GM21447 (cell line): ENCODE measurements around the gene SDK1.

Source experiments
- ATAC-seq: cut with Tn5 transposase; IDR thresholded peaks from one replicate; pipeline ENCODE4 v1.9.1; 2021; ENCODE audit not compliant: unreplicated experiment

SDK1 gene

GRCh38 chr7:3965794-3966395 is 664.8 kb downstream of the SDK1 start:
- ATAC-seq, result no peak

- ATAC-seq, result no peak
Measured at GRCh38 chr7:3968234-3968633, 667.2 kb downstream of the SDK1 start.

- no peak for ATAC-seq
Measured at GRCh38 chr7:3969286-3969685, 668.2 kb downstream of the SDK1 start.

GRCh38 chr7:3971323-3971722 is 670.3 kb downstream of the SDK1 start:
- ATAC-seq, result no peak

- no peak for ATAC-seq
Measured at GRCh38 chr7:3973264-3973663, 672.2 kb downstream of the SDK1 start.

- ATAC-seq, result no peak
Measured at GRCh38 chr7:3974329-3974728, 673.3 kb downstream of the SDK1 start.

- ATAC-seq, result no peak
Measured at GRCh38 chr7:3975371-3975770, 674.3 kb downstream of the SDK1 start.

GRCh38 chr7:3977391-3977790 is 676.3 kb downstream of the SDK1 start:
- ATAC-seq, result no peak

GRCh38 chr7:3978839-3979238 is 677.8 kb downstream of the SDK1 start:
- no peak for ATAC-seq

GRCh38 chr7:3979611-3980299 is 678.7 kb downstream of the SDK1 start:
- no peak for ATAC-seq

- ATAC-seq, result no peak
Measured at GRCh38 chr7:3980300-3980643, 679.2 kb downstream of the SDK1 start.

GRCh38 chr7:3981281-3981680 is 680.2 kb downstream of the SDK1 start:
- no peak for ATAC-seq

- ATAC-seq, result no peak
Measured at GRCh38 chr7:3984456-3984855, 683.4 kb downstream of the SDK1 start.

- no peak for ATAC-seq
Measured at GRCh38 chr7:3986927-3987326, 685.9 kb downstream of the SDK1 start.

- ATAC-seq, result no peak
Measured at GRCh38 chr7:3987426-3987927, 686.4 kb downstream of the SDK1 start.

- no peak for ATAC-seq
Measured at GRCh38 chr7:3989723-3990122, 688.7 kb downstream of the SDK1 start.

GRCh38 chr7:3991731-3992231 is 690.7 kb downstream of the SDK1 start:
- ATAC-seq, result no peak

GRCh38 chr7:3992841-3993240 is 691.8 kb downstream of the SDK1 start:
- no peak for ATAC-seq

GRCh38 chr7:3994764-3995163 is 693.7 kb downstream of the SDK1 start:
- no peak for ATAC-seq

- ATAC-seq, result no peak
Measured at GRCh38 chr7:3995187-3995586, 694.1 kb downstream of the SDK1 start.

- no peak for ATAC-seq
Measured at GRCh38 chr7:3998060-3998459, 697.0 kb downstream of the SDK1 start.

GRCh38 chr7:4000139-4000538 is 699.1 kb downstream of the SDK1 start:
- no peak for ATAC-seq

GRCh38 chr7:4000934-4001333 is 699.9 kb downstream of the SDK1 start:
- no peak for ATAC-seq
